HS-27A (cell line): ENCODE results near the gene EXOSC6.
"Not testable (repeated sequence)": the region's sequence is repeated elsewhere in the genome, so short reads cannot be mapped to it uniquely, and the experiment has no call there.

Source experiments
- DNase-seq: peaks from one replicate; pipeline ENCODE4 v3.0.0-alpha.2; 2012; ENCODE audit warnings: low read depth, missing footprints

Gene EXOSC6

GRCh38 chr16:70251629-70252354 is at the start of gene EXOSC6:
TSS of gene EXOSC6 (minus strand) at chr16:70251940. CDS start at chr16:70251900, 40 bp downstream.
- DNase-seq = peak; percentile 88

GRCh38 chr16:70301121-70301520 is 49.4 kb upstream of the EXOSC6 start:
- DNase-seq = no peak

GRCh38 chr16:70298988-70299938 is 47.5 kb upstream of the EXOSC6 start, which contains the start of gene DDX19B:
TSS of gene DDX19B (plus strand) at chr16:70299186. CDS start at chr16:70299298, 112 bp downstream.
- DNase-seq = peak; percentile 36

GRCh38 chr16:70295634-70296033 is 43.9 kb upstream of the EXOSC6 start:
- DNase-seq = no peak

GRCh38 chr16:70294385-70295025 is 42.8 kb upstream of the EXOSC6 start:
- DNase-seq = no peak

GRCh38 chr16:70292148-70292547 is 40.4 kb upstream of the EXOSC6 start:
- DNase-seq = not testable (repeated sequence)

GRCh38 chr16:70290949-70291519 is 39.3 kb upstream of the EXOSC6 start:
- no peak for DNase-seq

GRCh38 chr16:70289229-70290094 is 37.7 kb upstream of the EXOSC6 start, which contains the start of gene AARS1:
TSS of gene AARS1 (minus strand) at chr16:70289506. CDS start at chr16:70282763, 6,743 bp downstream.
- DNase-seq = peak; percentile 99

- not testable (repeated sequence) for DNase-seq
Measured at GRCh38 chr16:70287304-70287971, 35.7 kb upstream of the EXOSC6 start.

- DNase-seq = no peak
Measured at GRCh38 chr16:70276392-70276791, 24.7 kb upstream of the EXOSC6 start.

- no peak for DNase-seq
Measured at GRCh38 chr16:70271696-70272095, 20.0 kb upstream of the EXOSC6 start.

GRCh38 chr16:70270176-70270575 is 18.4 kb upstream of the EXOSC6 start:
- DNase-seq = no peak

- no peak for DNase-seq
Measured at GRCh38 chr16:70269471-70269870, 17.7 kb upstream of the EXOSC6 start.

- not testable (repeated sequence) for DNase-seq
Measured at GRCh38 chr16:70267922-70268321, 16.2 kb upstream of the EXOSC6 start.

GRCh38 chr16:70267516-70267915 is 15.8 kb upstream of the EXOSC6 start:
- DNase-seq = no peak

GRCh38 chr16:70259903-70260302 is 8.2 kb upstream of the EXOSC6 start:
- not testable (repeated sequence) for DNase-seq

- no peak for DNase-seq
Measured at GRCh38 chr16:70258946-70259345, 7.2 kb upstream of the EXOSC6 start.

- no peak for DNase-seq
Measured at GRCh38 chr16:70258065-70258464, 6.3 kb upstream of the EXOSC6 start.

- DNase-seq = no peak
Measured at GRCh38 chr16:70257391-70257790, 5.7 kb upstream of the EXOSC6 start.

GRCh38 chr16:70255574-70255973 is 3.8 kb upstream of the EXOSC6 start:
- no peak for DNase-seq
